GM23338 (cell line): Measurements from ENCODE around the gene FOXRED1. TPM values are rescaled to one million over a fixed set of nuclear protein-coding genes. Genes with fewer than 3 reads are reported as not detected.
A peak's percentile ranks its signal among the peaks of the same experiment; 100 is the strongest.

Experiments
- ATAC-seq: fragments of 200-7000 bp; cut with Tn5 transposase; 3 replicates; pipeline ENCODE4 v1.9.1; 2020
- DNase-seq: peaks from one replicate; pipeline ENCODE4 v3.0.0-alpha.2; 2015; ENCODE audit warnings: low spot score
- H2AFZ ChIP-seq: fragments of 200-600 bp; sonication (generic); 2 replicates; pipeline ENCODE4 v1.8.0; 2016; ENCODE audit warnings: antibody characterized with exemption, mild to moderate bottlenecking, moderate library complexity
- H3F3A ChIP-seq: fragments of 200-600 bp; sonication (generic); replicated peaks from 2 replicates; pipeline ENCODE4 v1.8.0; 2017; ENCODE audit warnings: antibody characterized with exemption, mixed run types, low read depth
- H3K27ac ChIP-seq: fragments of 200-600 bp; sonication (generic); 2 replicates; pipeline ENCODE4 v1.6.1; 2016; ENCODE audit warnings: low read depth
- H3K27me3 ChIP-seq: fragments of 200-600 bp; sonication (generic); 2 replicates; pipeline ENCODE4 v1.8.0; 2016; ENCODE audit warnings: mild to moderate bottlenecking, mixed run types, moderate library complexity; ENCODE audit not compliant: insufficient read depth
- H3K36me3 ChIP-seq: fragments of 200-600 bp; sonication (generic); 2 replicates; pipeline ENCODE4 v1.8.0; 2016; ENCODE audit warnings: mild to moderate bottlenecking; ENCODE audit not compliant: insufficient read depth
- H3K4me1 ChIP-seq: fragments of 200-600 bp; sonication (generic); 2 replicates; pipeline ENCODE4 v1.8.0; 2016; ENCODE audit warnings: mild to moderate bottlenecking, moderate library complexity; ENCODE audit not compliant: insufficient read depth
- H3K4me2 ChIP-seq: fragments of 200-600 bp; sonication (generic); 2 replicates; pipeline ENCODE4 v1.7.1; 2017; ENCODE audit warnings: mixed run types
- H3K4me3 ChIP-seq: fragments of 200-600 bp; sonication (generic); 2 replicates; pipeline ENCODE4 v1.6.1; 2016; ENCODE audit warnings: mixed run types
- H3K79me2 ChIP-seq: fragments of 200-600 bp; sonication (generic); replicated peaks from 2 replicates; pipeline ENCODE4 v1.8.0; 2017; ENCODE audit warnings: mild to moderate bottlenecking; ENCODE audit not compliant: insufficient read depth
- H3K9me2 ChIP-seq: fragments of 200-600 bp; sonication (generic); 2 replicates; pipeline ENCODE4 v1.8.0; 2017; ENCODE audit not compliant: insufficient read depth
- H4K20me1 ChIP-seq: fragments of 200-600 bp; sonication (generic); replicated peaks from 2 replicates; pipeline ENCODE4 v1.8.0; 2017; ENCODE audit warnings: mild to moderate bottlenecking; ENCODE audit not compliant: insufficient read depth
- H3K27ac Mint-ChIP-seq: 2 replicates; pipeline ENCODE4 v1.8.0; 2020; ENCODE audit warnings: inconsistent platforms, mild to moderate bottlenecking, moderate library complexity, mixed read lengths
- H3K27me3 Mint-ChIP-seq: 3 replicates; pipeline ENCODE4 v1.8.0; 2022; ENCODE audit warnings: low read depth, mild to moderate bottlenecking, moderate library complexity, mixed read lengths, inconsistent platforms; ENCODE audit not compliant: insufficient read depth, poor library complexity
- H3K36me3 Mint-ChIP-seq: 3 replicates; pipeline ENCODE4 v1.8.0; 2021; ENCODE audit warnings: low read depth, mild to moderate bottlenecking, inconsistent platforms, moderate library complexity, mixed read lengths
- H3K4me1 Mint-ChIP-seq: 3 replicates; pipeline ENCODE4 v1.8.0; 2020; ENCODE audit warnings: mild to moderate bottlenecking, inconsistent platforms, mixed read lengths
- H3K4me3 Mint-ChIP-seq: 3 replicates; pipeline ENCODE4 v1.8.0; 2021; ENCODE audit warnings: moderate library complexity, mild to moderate bottlenecking, inconsistent platforms, mixed read lengths
- H3K9me3 Mint-ChIP-seq: 3 replicates; pipeline ENCODE4 v1.8.0; 2020; ENCODE audit warnings: moderate library complexity, mild to moderate bottlenecking, inconsistent platforms, mixed read lengths
- CTCF ChIP-seq, 2 experiments: fragments of 200-600 bp in 1 of 2; sonication (generic) in 1 of 2; conservative IDR thresholded peaks; 2 replicates each; pipeline versions ENCODE4 v1.5.1 to v1.6.1; 2016 to 2017; ENCODE audit warnings: antibody characterized with exemption in 2 of 2, low read depth in 2 of 2, mild to moderate bottlenecking in 2 of 2, moderate library complexity in 1 of 2
- NANOG ChIP-seq: IDR thresholded peaks from 2 replicates; pipeline ENCODE4 v1.6.1; 2016; ENCODE audit warnings: antibody characterized with exemption, borderline replicate concordance
- ZNF462 ChIP-seq: fragments of 250-450 bp; sonication (Bioruptor Pico); IDR thresholded peaks from 2 replicates; pipeline ENCODE4 v1.5.0; 2020; ENCODE audit warnings: mild to moderate bottlenecking, moderate library complexity
- polyA plus RNA-seq: library from polyadenylated mRNA; unstranded; fragments of >200 nt; fragmentation: Nextera tagmentation; extraction: Ambion mirVana; gene quantifications from 2 replicates; pipeline ENCODE4 v1.2.1, GENCODE V29; 2016
- total RNA-seq: library from RNA; depleted of rRNA; stranded (reverse); fragments of >200 nt; shearing (Covaris generic); gene quantifications from 2 replicates; pipeline ENCODE4 v1.2.3, GENCODE V29; 2014

The FOXRED1 gene
- total and polyA plus RNA-seq, 2 experiments from 2014 or later = 25.2 to 59.2 TPM

GRCh38 chr11:126281666-126282175 lies 12.8 kb downstream of the FOXRED1 start:
- DNase-seq (no peak), ATAC-seq (no peak)
- Histone ChIP-seq H2AFZ (peak overlapping the region; percentile 94), H3K79me2 (no peaks in the 10 kb centered on the region), H3K4me1 (0 out of 2 replicates have a peak, but pooled peaks cover 7% of the 10 kb centered on the region), H3F3A (peaks cover 10% of the 10 kb centered on the region), H3K27me3 (peaks cover 19% of the 10 kb centered on the region), H3K27ac (no peak overlapping the region), H3K9me2 (no peaks in the 10 kb centered on the region), H4K20me1 (no peaks in the 10 kb centered on the region), H3K4me3 (peak overlapping the region; percentile 74), H3K36me3 (no peaks in the 10 kb centered on the region), H3K4me2 (peak overlapping the region; percentile 86; the same call in 1 of the 2 replicates)
- Mint-ChIP-seq H3K27ac (no peak overlapping the region), H3K27me3 (peaks cover 28% of the 10 kb centered on the region), H3K9me3 (no peaks in the 10 kb centered on the region; the same call in 2 of the 3 replicates), H3K4me1 (peaks cover 15% of the 10 kb centered on the region), H3K4me3 (peak overlapping the region; percentile 89), H3K36me3 (peaks cover 17% of the 10 kb centered on the region)
- TF ChIP-seq ZNF462 (CRISPR knock-in tag) = no peak
- no peak for TF ChIP-seq CTCF (conservative IDR thresholded peaks at IDR 0.05; ENCODE audit: low read depth in 2 of 2)
- no peak for TF ChIP-seq NANOG
